K562 (cell line): Measurements from ENCODE around the gene CTSW. TPM values are rescaled to one million over a fixed set of nuclear protein-coding genes. Genes with fewer than 3 reads are reported as not detected.

ENCODE experiments used
- E2F3 ChIP-seq: fragments of 250-450 bp; sonication (Bioruptor Pico); IDR thresholded peaks from 2 replicates; pipeline ENCODE4 v1.4.0; 2020; ENCODE audit warnings: mild to moderate bottlenecking
- MNT ChIP-seq, 2 experiments: fragments of 450-650 bp; conservative IDR thresholded peaks; 2 replicates each; pipeline ENCODE4 v1.6.1; 2017; ENCODE audit warnings: mild to moderate bottlenecking in 2 of 2, moderate library complexity in 2 of 2
- NCOA6 ChIP-seq: fragments of 450-650 bp; IDR thresholded peaks from 2 replicates; pipeline ENCODE4 v1.6.1; 2017; ENCODE audit warnings: mild to moderate bottlenecking
- NR4A1 ChIP-seq, 2 experiments: fragments of 250-450 bp in 1 of 2; fragments of 450-650 bp in 1 of 2; sonication (Bioruptor Pico) in 1 of 2; IDR thresholded peaks; 2 replicates each; pipeline versions ENCODE4 v1.4.0 to v1.6.1; 2016 to 2020; ENCODE audit warnings: mild to moderate bottlenecking in 2 of 2, missing compliant biosample characterization in 1 of 2, missing genetic modification characterization in 1 of 2, moderate library complexity in 1 of 2
- PHB2 ChIP-seq: fragments of 450-650 bp; IDR thresholded peaks from 2 replicates; pipeline ENCODE4 v1.6.1; 2017; ENCODE audit warnings: low read depth
- PPARD ChIP-seq: fragments of 250-450 bp; sonication (Bioruptor Pico); IDR thresholded peaks from 2 replicates; pipeline ENCODE4 v1.8.0; 2022; ENCODE audit warnings: inconsistent platforms, mild to moderate bottlenecking, moderate library complexity
- SIN3A ChIP-seq, 2 experiments: fragments of 150-350 bp in 1 of 2; IDR thresholded peaks; 2 replicates each; pipeline ENCODE4 v1.6.1; 2011 to 2016; ENCODE audit warnings: borderline replicate concordance in 2 of 2, low read depth in 2 of 2, low read length in 2 of 2, mild to moderate bottlenecking in 2 of 2, moderate library complexity in 2 of 2; ENCODE audit not compliant: control insufficient read depth in 1 of 2
- STAG1 ChIP-seq: sonication (generic); formaldehyde crosslinking; IDR thresholded peaks from 2 replicates; pipeline ENCODE4 v1.5.0; 2020; ENCODE audit warnings: missing genetic modification reagents, borderline replicate concordance
- SUPT5H ChIP-seq: fragments of 450-650 bp; IDR thresholded peaks from 2 replicates; pipeline ENCODE4 v1.6.1; 2016
- TRIM25 ChIP-seq: fragments of 450-650 bp; IDR thresholded peaks from 2 replicates; pipeline ENCODE4 v1.7.0; 2016; ENCODE audit warnings: borderline replicate concordance
- WHSC1 ChIP-seq: IDR thresholded peaks from one replicate; pipeline ENCODE4 v1.6.1; 2012; ENCODE audit warnings: low read length, control low read depth, inconsistent platforms
- ZBTB34 ChIP-seq: fragments of 250-450 bp; sonication (Bioruptor Pico); IDR thresholded peaks from 2 replicates; pipeline ENCODE4 v1.8.0; 2021; ENCODE audit warnings: mild to moderate bottlenecking, moderate library complexity
- ZC3H4 ChIP-seq: sonication (generic); formaldehyde crosslinking; IDR thresholded peaks from 2 replicates; pipeline ENCODE4 v1.9.0; 2021; ENCODE audit warnings: missing genetic modification reagents, borderline replicate concordance
- ZNF24 ChIP-seq: fragments of 450-650 bp; IDR thresholded peaks from 2 replicates; pipeline ENCODE4 v1.6.1; 2016
- ZNF644 ChIP-seq: fragments of 200-800 bp; sonication (Bioruptor generic); IDR thresholded peaks from 2 replicates; pipeline ENCODE4 v1.6.1; 2016; ENCODE audit warnings: low read depth, missing genetic modification characterization, missing compliant biosample characterization
- polyA plus RNA-seq, 8 experiments: library from polyadenylated mRNA; depleted of rRNA in 4 of 8; stranded (reverse) in 5 of 8; unstranded in 3 of 8; fragments of >200 nt; fragmentation: Nextera tagmentation in 2 of 8; fragmentation: Illumina TruSeq in 1 of 8; extraction: Ambion mirVana in 2 of 8; extraction: Trizol in 1 of 8; gene quantifications; 2 replicates each; pipeline versions ENCODE4 v1.2.1 to v1.2.3, GENCODE V29; 2011 to 2014; ENCODE audit warnings: inconsistent platforms in 1 of 8, missing spikeins in 1 of 8
- total RNA-seq, 7 experiments: library from RNA; depleted of rRNA in 6 of 7; stranded (reverse); fragments of >200 nt in 6 of 7; fragmentation: Illumina TruSeq in 2 of 7; extraction: Trizol in 2 of 7; gene quantifications; 2 replicates each; pipeline versions ENCODE4 v1.2.1 to v1.2.3, GENCODE V29; 2011 to 2021; ENCODE audit warnings: low replicate concordance in 1 of 7
- TF ChIP-seq, protein P1 (sequence below), 2 experiments: fragments of 250-450 bp in 1 of 2; fragments of 450-650 bp in 1 of 2; sonication (Bioruptor Pico) in 1 of 2; IDR thresholded peaks; 2 replicates each; pipeline versions ENCODE4 v1.6.1 to v1.8.0; 2016 to 2021; ENCODE audit warnings: mild to moderate bottlenecking in 2 of 2, moderate library complexity in 2 of 2, missing compliant biosample characterization in 1 of 2, missing genetic modification characterization in 1 of 2
- TF ChIP-seq, protein P2 (sequence below): fragments of 200-800 bp; sonication (Bioruptor generic); IDR thresholded peaks from 2 replicates; pipeline ENCODE4 v1.6.1; 2017; ENCODE audit warnings: missing genetic modification characterization, missing compliant biosample characterization
- TF ChIP-seq, protein P3 (sequence below): fragments of 450-650 bp; IDR thresholded peaks from 2 replicates; pipeline ENCODE4 v1.6.1; 2016; ENCODE audit warnings: antibody characterized with exemption

Gene CTSW
- total and polyA plus RNA-seq, 9 of the 15 experiments (the other 6 are each of a cell fraction or from before 2014, with no cell fraction given): 0.04 TPM; not detected in 8

DNA sequence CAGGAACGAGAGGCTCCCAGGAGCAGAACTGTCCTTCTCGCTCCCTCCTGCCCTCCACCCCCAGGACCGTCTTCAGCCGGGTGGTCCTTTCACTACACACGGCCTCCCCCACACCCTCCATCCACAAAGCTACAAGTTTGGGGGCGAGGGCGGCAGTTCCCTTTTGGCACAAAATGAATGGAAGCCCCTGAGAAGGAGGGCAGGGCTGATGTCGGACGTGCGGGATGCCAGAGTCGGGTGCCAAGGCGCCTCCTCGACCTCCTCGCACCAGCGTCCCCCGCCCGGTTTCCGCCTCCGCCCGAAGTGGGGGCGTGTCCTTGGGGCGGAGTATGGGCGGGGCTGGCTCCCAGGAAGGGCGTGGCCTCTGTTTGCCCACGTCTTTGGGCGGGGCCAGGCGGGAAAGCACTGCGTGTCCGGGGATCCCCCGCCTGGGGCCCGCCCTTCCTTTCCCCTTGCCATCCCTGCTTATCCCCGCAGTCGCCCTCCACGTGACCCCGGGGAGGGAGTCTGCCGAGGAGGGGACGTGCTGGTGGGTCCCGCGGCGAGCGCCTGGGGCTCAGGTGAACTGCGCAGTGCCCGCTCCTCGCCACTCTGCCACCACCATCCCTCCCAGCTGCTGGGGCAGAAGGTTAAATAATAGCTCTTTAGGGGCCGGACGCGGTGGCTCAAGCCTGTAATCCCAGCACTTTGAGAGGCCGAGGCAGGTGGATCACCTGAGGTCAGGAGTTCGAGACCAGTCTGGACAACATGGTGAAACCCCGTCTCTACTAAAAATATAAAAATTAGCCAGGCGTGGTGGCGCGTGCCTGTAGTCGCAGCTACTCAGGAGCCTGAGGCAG, 6.1 kb upstream of the CTSW start (continued):
- TF ChIP-seq ZBTB34 (CRISPR knock-in tag) (no peak), NCOA6 (no peak), SUPT5H (peak; percentile 80), MNT (conservative IDR thresholded peaks at IDR 0.05) (peak; percentile 87 to 91), E2F3 (no peak), ZC3H4 (CRISPR knock-in tag) (no peak), STAG1 (CRISPR knock-in tag) (no peak), PPARD (CRISPR knock-in tag) (no peak), PHB2 (no peak), ZNF644 (tag) (no peak), WHSC1 (no peak), SIN3A (IDR thresholded peaks at IDR 0.05; ENCODE audit: borderline replicate concordance in 2 of 2, control insufficient read depth in 1 of 2, low read depth in 2 of 2, low read length in 2 of 2) (no peak), TRIM25 (no peak), NR4A1 (CRISPR knock-in tag; IDR thresholded peaks at IDR 0.05) (no peak), NR4A1 (tag; IDR thresholded peaks at IDR 0.05) (no peak), ZNF24 (no peak)
- TF ChIP-seq, protein P1, sequence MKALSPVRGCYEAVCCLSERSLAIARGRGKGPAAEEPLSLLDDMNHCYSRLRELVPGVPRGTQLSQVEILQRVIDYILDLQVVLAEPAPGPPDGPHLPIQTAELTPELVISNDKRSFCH (CRISPR knock-in tag; IDR thresholded peaks at IDR 0.05): no peak
- TF ChIP-seq, protein P1 (tag; IDR thresholded peaks at IDR 0.05): 0 out of 2 replicates have a peak, but pooled peaks have one; percentile 14
- TF ChIP-seq, protein P2, sequence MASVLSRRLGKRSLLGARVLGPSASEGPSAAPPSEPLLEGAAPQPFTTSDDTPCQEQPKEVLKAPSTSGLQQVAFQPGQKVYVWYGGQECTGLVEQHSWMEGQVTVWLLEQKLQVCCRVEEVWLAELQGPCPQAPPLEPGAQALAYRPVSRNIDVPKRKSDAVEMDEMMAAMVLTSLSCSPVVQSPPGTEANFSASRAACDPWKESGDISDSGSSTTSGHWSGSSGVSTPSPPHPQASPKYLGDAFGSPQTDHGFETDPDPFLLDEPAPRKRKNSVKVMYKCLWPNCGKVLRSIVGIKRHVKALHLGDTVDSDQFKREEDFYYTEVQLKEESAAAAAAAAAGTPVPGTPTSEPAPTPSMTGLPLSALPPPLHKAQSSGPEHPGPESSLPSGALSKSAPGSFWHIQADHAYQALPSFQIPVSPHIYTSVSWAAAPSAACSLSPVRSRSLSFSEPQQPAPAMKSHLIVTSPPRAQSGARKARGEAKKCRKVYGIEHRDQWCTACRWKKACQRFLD (CRISPR knock-in tag): 0 out of 2 replicates have a peak, but pooled peaks have one; percentile 31
- TF ChIP-seq, protein P3, sequence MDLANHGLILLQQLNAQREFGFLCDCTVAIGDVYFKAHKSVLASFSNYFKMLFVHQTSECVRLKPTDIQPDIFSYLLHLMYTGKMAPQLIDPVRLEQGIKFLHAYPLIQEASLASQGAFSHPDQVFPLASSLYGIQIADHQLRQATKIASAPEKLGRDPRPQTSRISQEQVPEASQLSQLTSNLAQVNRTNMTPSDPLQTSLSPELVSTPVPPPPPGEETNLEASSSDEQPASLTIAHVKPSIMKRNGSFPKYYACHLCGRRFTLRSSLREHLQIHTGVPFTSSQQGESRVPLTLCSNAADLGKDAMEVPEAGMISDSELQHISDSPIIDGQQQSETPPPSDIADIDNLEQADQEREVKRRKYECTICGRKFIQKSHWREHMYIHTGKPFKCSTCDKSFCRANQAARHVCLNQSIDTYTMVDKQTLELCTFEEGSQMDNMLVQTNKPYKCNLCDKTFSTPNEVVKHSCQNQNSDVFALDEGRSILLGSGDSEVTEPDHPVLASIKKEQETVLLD: no peak
